Measurements from ENCODE around the gene LCMT2.
"Not testable (repeated sequence)": the region's sequence is repeated elsewhere in the genome, so short reads cannot be mapped to it uniquely, and the experiment has no call there.

GRCh38 chr15:43289656-43290055 lies 40.7 kb downstream of the LCMT2 start:
- TF ChIP-seq POLR2AphosphoS5 (IDR thresholded peaks at IDR 0.05; ENCODE audit: borderline replicate concordance, low read depth, low read length); EZH2 (IDR thresholded peaks at IDR 0.05): not testable (repeated sequence)

Measured in SK-N-MC (cell line).